Upper lobe of left lung (tissue), 6 donors: ENCODE data around the gene COL20A1. TPM values are rescaled to one million over a fixed set of nuclear protein-coding genes. Genes with fewer than 3 reads are reported as not detected.

Experiments used
- ATAC-seq, 2 donors: fragments of 200-7000 bp; cut with Tn5 transposase; one replicate each; pipeline ENCODE4 v1.9.1; 2022; ENCODE audit warnings: mild to moderate bottlenecking in 2 of 2, moderate library complexity in 2 of 2; ENCODE audit not compliant: low FRiP score in 2 of 2
- DNase-seq, 2 donors: peaks; one replicate each; pipeline ENCODE4 v3.0.0-alpha.2; 2019 to 2020
- H3K27ac ChIP-seq, 4 donors: fragments of 200-600 bp; sonication (generic); one replicate each; pipeline ENCODE4 v1.5.1; 2016 to 2019
- H3K27me3 ChIP-seq, 4 donors: fragments of 200-600 bp; sonication (generic); one replicate each; pipeline ENCODE4 v1.5.1; 2017 to 2019
- H3K36me3 ChIP-seq, 4 donors: fragments of 200-600 bp; sonication (generic); one replicate each; pipeline ENCODE4 v1.5.1; 2016 to 2019
- H3K4me1 ChIP-seq, 4 donors: fragments of 200-600 bp; sonication (generic); one replicate each; pipeline ENCODE4 v1.5.1; 2018 to 2019
- H3K4me3 ChIP-seq, 4 donors: fragments of 200-600 bp; sonication (generic); one replicate each; pipeline ENCODE4 v1.5.1; 2017 to 2019; ENCODE audit warnings: mild to moderate bottlenecking in 2 of 4, moderate library complexity in 1 of 4
- H3K9me3 ChIP-seq, 4 donors: fragments of 200-600 bp; sonication (generic); one replicate each; pipeline ENCODE4 v1.5.1; 2018 to 2019
- EP300 ChIP-seq, 4 donors: sonication (generic); formaldehyde crosslinking; IDR thresholded peaks; one replicate each; pipeline ENCODE4 v1.5.1; 2017; ENCODE audit warnings: antibody characterized with exemption in 4 of 4, control low read depth in 2 of 4
- POLR2A ChIP-seq, 4 donors: fragments of 450-650 bp; IDR thresholded peaks; one replicate each; pipeline ENCODE4 v1.5.1; 2016 to 2017; ENCODE audit warnings: antibody characterized with exemption in 4 of 4, mild to moderate bottlenecking in 2 of 4
- POLR2AphosphoS5 ChIP-seq, 2 donors: sonication (generic); formaldehyde crosslinking; IDR thresholded peaks; one replicate each; pipeline ENCODE4 v1.5.1; 2017; ENCODE audit warnings: antibody characterized with exemption in 2 of 2
- WGBS, 2 donors: methylation state at CpG; one replicate each; pipeline ENCODE4 v1.1.5; 2017 to 2018; 5-methylcytosine and 5-hydroxymethylcytosine counted together
- total RNA-seq, 6 donors: library from RNA; depleted of rRNA in 4 of 6; stranded (reverse); fragments of >200 nt in 4 of 6; gene quantifications; one replicate each; pipeline versions ENCODE4 v1.1.0 to v1.2.1, GENCODE V29; 2016 to 2021
- TF ChIP-seq, protein P1 (sequence below), 6 experiments: fragments of 450-650 bp in 4 of 6; fragments of 200-600 bp in 2 of 6; sonication (generic) in 2 of 6; IDR thresholded peaks; one replicate each; pipeline ENCODE4 v1.5.1; 2016 to 2019; ENCODE audit warnings: antibody characterized with exemption in 6 of 6
- donor health status: DM: no; HTN: no; CAD: no; lungs with moderate emphysema.
- donor health status: DM: no; HTN: yes; CAD: no; lungs with severe emphysema.

COL20A1 gene
- total RNA-seq, 6 donors from 2014 or later: 0.03 TPM; not detected in 5

DNA sequence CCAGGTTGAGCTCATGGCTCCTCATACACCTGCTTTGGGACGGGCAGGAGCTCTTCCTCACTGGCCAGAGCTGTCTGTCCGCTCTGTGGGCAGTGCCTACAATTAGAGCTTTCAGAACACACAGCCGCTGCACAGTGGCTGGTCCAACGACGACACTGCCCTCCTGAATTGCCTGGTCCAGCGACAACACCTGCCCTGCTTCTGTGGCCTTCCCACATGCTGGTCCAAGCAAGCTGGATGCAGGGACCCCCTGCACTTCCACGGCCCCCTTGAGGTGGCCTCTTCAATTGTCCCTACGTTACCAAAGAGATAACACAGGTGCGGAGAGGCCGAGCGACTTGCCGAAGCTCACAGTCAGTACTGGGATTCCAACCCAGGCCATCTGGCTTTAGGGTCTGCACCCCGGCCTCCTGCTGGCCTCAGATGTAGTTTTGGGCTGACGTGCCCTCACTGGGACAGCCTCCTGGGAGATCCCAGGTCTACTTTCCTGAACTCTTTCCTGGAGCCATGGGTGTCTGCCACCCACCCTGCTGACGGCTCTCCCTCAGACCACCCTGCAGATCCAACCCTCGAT lies 69.5 kb downstream of the COL20A1 start:
- Histone ChIP-seq H3K27me3 (peaks cover 0 to 21% (median 8%) of the 10 kb centered on the region in 4 donors), H3K9me3 (no peaks in the 10 kb centered on the region), H3K4me1 (peaks cover 0 to 4% (median 0%) of the 10 kb centered on the region in 4 donors), H3K36me3 (no peaks in the 10 kb centered on the region), H3K27ac (no peak overlapping the region), H3K4me3 (no peak overlapping the region)
- DNase-seq (no peak), ATAC-seq (no peak)
- 53 to 60% methylated on average over 11 to 14 of the region's 16 CpGs for whole genome bisulfite sequencing, 2 donors
- no peak for TF ChIP-seq EP300 (IDR thresholded peaks at IDR 0.05)
- TF ChIP-seq POLR2AphosphoS5 (IDR thresholded peaks at IDR 0.05): no peak
- no peak for TF ChIP-seq POLR2A (IDR thresholded peaks at IDR 0.05)
- TF ChIP-seq, protein P1, sequence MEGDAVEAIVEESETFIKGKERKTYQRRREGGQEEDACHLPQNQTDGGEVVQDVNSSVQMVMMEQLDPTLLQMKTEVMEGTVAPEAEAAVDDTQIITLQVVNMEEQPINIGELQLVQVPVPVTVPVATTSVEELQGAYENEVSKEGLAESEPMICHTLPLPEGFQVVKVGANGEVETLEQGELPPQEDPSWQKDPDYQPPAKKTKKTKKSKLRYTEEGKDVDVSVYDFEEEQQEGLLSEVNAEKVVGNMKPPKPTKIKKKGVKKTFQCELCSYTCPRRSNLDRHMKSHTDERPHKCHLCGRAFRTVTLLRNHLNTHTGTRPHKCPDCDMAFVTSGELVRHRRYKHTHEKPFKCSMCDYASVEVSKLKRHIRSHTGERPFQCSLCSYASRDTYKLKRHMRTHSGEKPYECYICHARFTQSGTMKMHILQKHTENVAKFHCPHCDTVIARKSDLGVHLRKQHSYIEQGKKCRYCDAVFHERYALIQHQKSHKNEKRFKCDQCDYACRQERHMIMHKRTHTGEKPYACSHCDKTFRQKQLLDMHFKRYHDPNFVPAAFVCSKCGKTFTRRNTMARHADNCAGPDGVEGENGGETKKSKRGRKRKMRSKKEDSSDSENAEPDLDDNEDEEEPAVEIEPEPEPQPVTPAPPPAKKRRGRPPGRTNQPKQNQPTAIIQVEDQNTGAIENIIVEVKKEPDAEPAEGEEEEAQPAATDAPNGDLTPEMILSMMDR (IDR thresholded peaks at IDR 0.05): no peak

DNA sequence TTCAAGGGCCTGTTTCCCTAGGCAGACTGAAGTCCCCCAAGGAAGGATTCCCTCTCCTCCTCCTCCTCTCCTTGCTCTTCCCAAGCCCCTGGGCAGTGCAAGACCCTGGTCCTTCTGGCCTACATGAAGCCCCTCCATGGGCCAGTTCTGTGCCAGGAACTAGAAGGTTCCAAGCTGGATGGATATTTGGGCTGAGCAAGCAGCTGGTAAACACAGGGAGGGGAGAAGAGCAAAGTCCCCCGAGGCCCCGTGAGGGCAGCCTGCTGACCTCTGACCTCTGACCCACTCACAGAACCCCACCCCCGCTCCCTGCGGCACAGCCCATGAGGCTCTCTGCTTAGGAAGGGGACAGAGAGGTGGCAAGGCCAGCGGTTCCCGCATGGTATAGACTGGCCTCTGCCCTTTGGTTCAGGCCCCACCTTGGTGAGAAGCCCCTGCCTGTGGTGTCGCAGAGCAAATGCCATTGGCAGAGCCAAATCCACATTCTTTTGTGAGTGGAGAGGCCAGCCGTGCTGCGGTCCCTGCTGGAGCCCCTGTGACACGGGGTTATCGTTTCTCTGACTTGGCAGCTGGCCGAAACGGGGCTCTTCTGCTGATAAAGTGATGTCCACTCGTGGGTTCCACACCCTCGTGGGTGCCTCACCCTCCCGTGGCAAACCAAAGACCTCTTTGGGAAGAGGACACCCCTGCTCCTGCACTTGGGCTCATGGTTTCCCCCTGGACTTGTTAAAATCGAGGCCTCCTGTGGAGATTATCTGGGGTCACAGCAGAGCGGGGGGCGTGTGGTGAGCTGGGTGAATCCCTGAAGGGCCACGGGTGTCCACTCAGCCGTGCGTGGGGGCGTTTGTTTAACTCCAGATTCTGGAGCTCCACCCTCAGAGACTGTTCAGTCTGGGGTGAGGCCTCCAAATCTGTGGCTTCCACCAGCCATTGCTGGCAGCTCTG lies 70.3 kb downstream of the COL20A1 start:
- Histone ChIP-seq H3K4me3 (no peak overlapping the region), H3K4me1 (peaks cover 0 to 4% (median 0%) of the 10 kb centered on the region in 4 donors), H3K27me3 (peaks cover 0 to 21% (median 8%) of the 10 kb centered on the region in 4 donors), H3K27ac (no peak overlapping the region), H3K36me3 (no peaks in the 10 kb centered on the region), H3K9me3 (no peaks in the 10 kb centered on the region)
- ATAC-seq (no peak), DNase-seq (peak in 1 of 2 donors; percentile 56)
- 68 to 80% methylated on average over 2 to 23 of the region's 23 CpGs for WGBS, 2 donors
- TF ChIP-seq POLR2AphosphoS5 (IDR thresholded peaks at IDR 0.05) (no peak), EP300 (IDR thresholded peaks at IDR 0.05) (no peak), POLR2A (IDR thresholded peaks at IDR 0.05) (no peak)
- TF ChIP-seq, protein P1 (IDR thresholded peaks at IDR 0.05): no peak

DNA sequence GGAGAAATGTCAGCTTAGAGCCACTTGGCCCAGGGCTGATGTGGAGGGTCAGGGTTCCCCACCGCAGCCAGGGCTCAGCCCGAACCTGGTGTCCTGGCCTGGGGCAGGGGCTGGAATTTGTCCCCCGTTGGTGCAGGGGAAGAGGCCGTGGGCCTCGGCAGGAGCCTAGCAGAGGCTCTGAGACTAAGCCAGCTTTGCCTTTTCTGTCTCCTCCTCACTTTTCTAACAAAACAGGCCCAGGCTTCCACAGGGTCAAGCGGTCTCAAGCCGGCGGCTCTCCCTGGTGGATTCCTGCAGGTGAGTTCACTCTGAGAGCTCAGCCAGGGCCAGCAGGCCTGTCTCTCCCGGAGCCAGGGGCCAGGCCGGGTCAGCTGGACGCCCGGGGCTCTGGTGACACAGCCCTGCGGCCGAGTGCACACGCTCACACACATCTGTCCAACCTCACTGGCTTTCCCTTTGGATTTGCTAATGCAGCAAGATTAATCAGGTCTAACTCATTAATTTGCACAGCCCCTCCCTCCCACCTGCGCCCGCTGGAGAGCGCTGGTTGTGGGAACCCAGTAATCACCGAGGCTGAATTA lies 71.1 kb downstream of the COL20A1 start:
- Histone ChIP-seq H3K27ac (no peak overlapping the region), H3K9me3 (no peaks in the 10 kb centered on the region), H3K4me1 (peaks cover 0 to 4% (median 0%) of the 10 kb centered on the region in 4 donors), H3K27me3 (peaks cover 0 to 21% (median 8%) of the 10 kb centered on the region in 4 donors), H3K4me3 (no peak overlapping the region), H3K36me3 (no peaks in the 10 kb centered on the region)
- TF ChIP-seq POLR2AphosphoS5 (IDR thresholded peaks at IDR 0.05): no peak
- TF ChIP-seq POLR2A (IDR thresholded peaks at IDR 0.05): no peak
- TF ChIP-seq EP300 (IDR thresholded peaks at IDR 0.05): no peak
- TF ChIP-seq, protein P1 (IDR thresholded peaks at IDR 0.05): no peak
- peak in 1 of 2 donors; percentile 62 for DNase-seq
- 65 to 74% methylated on average over 13 to 17 of the region's 19 CpGs for WGBS, 2 donors
- ATAC-seq: no peak

DNA sequence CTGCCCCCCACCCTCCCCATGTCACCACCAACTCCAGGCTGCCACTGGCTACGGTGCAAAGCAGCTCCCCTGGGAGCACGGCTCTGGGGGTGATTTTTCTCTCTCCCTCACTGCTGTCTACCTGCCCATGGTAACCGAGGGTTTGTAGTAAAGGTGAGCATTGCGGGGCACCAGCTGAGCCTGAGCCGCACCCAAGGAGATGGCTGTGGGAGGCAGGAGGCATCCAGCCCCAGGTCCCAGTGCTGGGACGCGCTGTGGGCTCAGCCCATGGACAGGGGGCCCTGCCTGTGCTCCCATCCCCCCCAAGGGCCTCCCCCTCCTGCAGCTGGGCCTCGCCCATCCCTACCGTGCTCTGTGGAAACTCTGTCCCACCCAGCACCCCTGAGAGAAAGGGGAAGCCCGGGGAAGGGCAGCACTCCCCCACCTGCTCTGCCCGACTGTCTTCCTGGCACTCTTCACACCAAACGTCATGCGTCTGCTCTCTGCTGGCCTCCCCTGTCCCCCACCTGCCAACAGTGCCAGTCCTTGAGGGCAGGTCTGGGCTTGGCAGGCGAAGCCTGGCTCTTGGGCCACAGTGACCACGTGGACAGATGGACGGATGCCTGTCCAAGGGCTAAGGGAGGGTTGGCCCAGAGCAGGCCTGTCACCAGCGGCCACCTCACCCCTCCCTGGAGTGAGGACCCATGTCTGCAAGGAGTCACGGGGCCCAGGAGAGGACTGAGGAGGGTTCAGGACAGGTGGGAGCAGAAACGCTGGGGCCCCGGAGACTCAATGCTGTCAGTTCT lies 72.0 kb downstream of the COL20A1 start:
- Histone ChIP-seq H3K9me3 (no peaks in the 10 kb centered on the region), H3K27ac (no peak overlapping the region), H3K36me3 (no peaks in the 10 kb centered on the region), H3K27me3 (peaks cover 0 to 19% (median 8%) of the 10 kb centered on the region in 4 donors), H3K4me1 (peaks cover 0 to 4% (median 0%) of the 10 kb centered on the region in 4 donors), H3K4me3 (no peak overlapping the region)
- ATAC-seq (no peak), DNase-seq (peak in 1 of 2 donors; percentile 73)
- TF ChIP-seq, protein P1 (IDR thresholded peaks at IDR 0.05): no peak
- no peak for TF ChIP-seq EP300 (IDR thresholded peaks at IDR 0.05)
- TF ChIP-seq POLR2AphosphoS5 (IDR thresholded peaks at IDR 0.05): no peak
- TF ChIP-seq POLR2A (IDR thresholded peaks at IDR 0.05): no peak
- 67 to 77% methylated on average over 3 to 16 of the region's 20 CpGs for WGBS, 2 donors
